Smooth muscle cell (in vitro differentiated cells): Measurements from ENCODE around the gene ZCCHC24. TPM values are rescaled to one million over a fixed set of nuclear protein-coding genes. Genes with fewer than 3 reads are reported as not detected.

Source experiments
- DNase-seq: peaks from one replicate; lab custom pipeline; 2025; ENCODE audit not compliant: unreplicated experiment; lab: John Stamatoyannopoulos, UW
- H2AFZ ChIP-seq: fragments of 200-600 bp; sonication (generic); 2 replicates; pipeline ENCODE4 v1.6.0; 2016; ENCODE audit warnings: antibody characterized with exemption, low read depth, mild to moderate bottlenecking
- H3F3A ChIP-seq: fragments of 200-600 bp; sonication (generic); 2 replicates; pipeline ENCODE4 v1.6.0; 2017; ENCODE audit warnings: antibody characterized with exemption, low read depth
- H3K27ac ChIP-seq: fragments of 200-600 bp; sonication (generic); 2 replicates; pipeline ENCODE4 v1.5.1; 2016; ENCODE audit warnings: low read depth, mild to moderate bottlenecking
- H3K27me3 ChIP-seq: fragments of 200-600 bp; sonication (generic); 2 replicates; pipeline ENCODE4 v1.6.1; 2016; ENCODE audit warnings: low read depth, mild to moderate bottlenecking
- H3K36me3 ChIP-seq: fragments of 200-600 bp; sonication (generic); 2 replicates; pipeline ENCODE4 v1.5.1; 2016; ENCODE audit warnings: low read depth
- H3K4me1 ChIP-seq: fragments of 200-600 bp; sonication (generic); 2 replicates; pipeline ENCODE4 v1.5.1; 2016; ENCODE audit warnings: low read depth
- H3K4me2 ChIP-seq: fragments of 200-600 bp; sonication (generic); 2 replicates; pipeline ENCODE4 v1.6.0; 2016; ENCODE audit warnings: mild to moderate bottlenecking
- H3K4me3 ChIP-seq: fragments of 200-600 bp; sonication (generic); 2 replicates; pipeline ENCODE4 v1.5.1; 2016; ENCODE audit warnings: mild to moderate bottlenecking
- H3K79me2 ChIP-seq: fragments of 200-600 bp; sonication (generic); 2 replicates; pipeline ENCODE4 v1.6.0; 2016; ENCODE audit warnings: low read depth, mild to moderate bottlenecking
- H3K9ac ChIP-seq: fragments of 200-600 bp; sonication (generic); 2 replicates; pipeline ENCODE4 v1.6.0; 2016; ENCODE audit warnings: low read depth
- H3K9me3 ChIP-seq: fragments of 200-600 bp; sonication (generic); replicated peaks from 2 replicates; pipeline ENCODE4 v1.5.1; 2016; ENCODE audit warnings: low read depth
- H4K20me1 ChIP-seq: fragments of 200-600 bp; sonication (generic); 2 replicates; pipeline ENCODE4 v1.6.0; 2016; ENCODE audit warnings: low read depth
- CTCF ChIP-seq: fragments of 200-600 bp; sonication (generic); IDR thresholded peaks from 2 replicates; pipeline ENCODE4 v1.5.1; 2017; ENCODE audit warnings: borderline replicate concordance, mild to moderate bottlenecking, antibody characterized with exemption; ENCODE audit not compliant: insufficient read depth, poor library complexity, severe bottlenecking
- WGBS: methylation state at CpG from one replicate; pipeline ENCODE4 v1.1.7; 2016; ENCODE audit warnings: low lambda C conversion rate; 5-methylcytosine and 5-hydroxymethylcytosine counted together
- polyA plus RNA-seq: library from polyadenylated mRNA; unstranded; fragments of >200 nt; fragmentation: Nextera tagmentation; extraction: Ambion mirVana; gene quantifications from 2 replicates; pipeline ENCODE4 v1.2.1, GENCODE V29; 2016
- total RNA-seq: library from RNA; depleted of rRNA; stranded (reverse); fragments of >200 nt; gene quantifications from 2 replicates; pipeline ENCODE4 v1.2.3, GENCODE V29; 2014

Gene ZCCHC24
- total and polyA plus RNA-seq, 2 experiments from 2014 or later, result 21.9 to 52.1 TPM

DNA sequence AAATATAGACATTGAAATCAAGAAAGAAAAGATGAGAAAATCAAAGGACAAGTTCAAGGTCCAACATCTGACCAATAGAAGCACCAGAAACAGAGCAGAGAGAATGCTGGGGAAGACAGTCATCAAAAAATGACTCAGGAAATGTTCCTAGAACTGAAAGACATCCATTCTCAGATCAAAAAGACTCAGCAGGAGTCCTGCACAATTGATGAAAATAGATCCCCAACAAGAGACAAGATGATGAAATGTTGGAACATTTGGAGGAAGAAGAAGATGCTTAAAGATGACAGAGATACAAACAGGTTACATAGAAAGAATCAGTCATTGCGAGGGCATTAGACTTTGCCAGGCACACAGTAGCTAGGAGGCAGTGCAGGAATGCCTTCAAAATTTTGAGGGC is 36.9 kb upstream of the ZCCHC24 start:
- no peak for DNase-seq
- WGBS, result 100% methylated on average over 1 of the region's 1 CpG

GRCh38 chr10:79479283-79479909 is 34.0 kb upstream of the ZCCHC24 start:
- Histone ChIP-seq H3K4me3 (no peak overlapping the region), H3K27ac (no peak overlapping the region), H4K20me1 (no peaks in the 10 kb centered on the region), H3K9ac (no peak overlapping the region), H3K36me3 (no peaks in the 10 kb centered on the region), H3K79me2 (no peaks in the 10 kb centered on the region), H2AFZ (no peak overlapping the region), H3K27me3 (no peaks in the 10 kb centered on the region), H3F3A (peaks cover 7% of the 10 kb centered on the region), H3K4me1 (peaks cover 16% of the 10 kb centered on the region), H3K4me2 (no peak overlapping the region), H3K9me3 (no peaks in the 10 kb centered on the region)
- no peak for DNase-seq
- TF ChIP-seq CTCF, result no peak
- WGBS, result 77% methylated on average over 3 of the region's 3 CpGs

More for the DNA sequence above, 36.9 kb upstream of the ZCCHC24 start:
- Histone ChIP-seq H3K4me2 (no peak overlapping the region), H3K27ac (no peak overlapping the region), H3K36me3 (no peaks in the 10 kb centered on the region), H3K4me3 (no peak overlapping the region), H3K9ac (no peak overlapping the region), H3K4me1 (peaks cover 16% of the 10 kb centered on the region), H3K27me3 (no peaks in the 10 kb centered on the region), H3K79me2 (no peaks in the 10 kb centered on the region), H2AFZ (no peak overlapping the region), H4K20me1 (no peaks in the 10 kb centered on the region), H3K9me3 (no peaks in the 10 kb centered on the region), H3F3A (peaks cover 10% of the 10 kb centered on the region)
- no peak for TF ChIP-seq CTCF

- Histone ChIP-seq H3K9me3 (no peaks in the 10 kb centered on the region), H3K4me2 (no peak overlapping the region), H3F3A (no peaks in the 10 kb centered on the region), H3K36me3 (no peaks in the 10 kb centered on the region), H3K4me1 (no peaks in the 10 kb centered on the region), H4K20me1 (no peaks in the 10 kb centered on the region), H3K9ac (no peak overlapping the region), H3K79me2 (no peaks in the 10 kb centered on the region), H3K27me3 (no peaks in the 10 kb centered on the region), H2AFZ (no peak overlapping the region), H3K4me3 (no peak overlapping the region), H3K27ac (no peak overlapping the region)
- no peak for TF ChIP-seq CTCF
- no peak for DNase-seq
- WGBS, result 82% methylated on average over 7 of the region's 7 CpGs
Observed at GRCh38 chr10:79477456-79477855, 32.0 kb upstream of the ZCCHC24 start.

- DNase-seq, result no peak
- H3K27me3 ChIP-seq, result no peaks in the 10 kb centered on the region
- no peak overlapping the region for H3K4me2 ChIP-seq
- no peaks in the 10 kb centered on the region for H3K36me3 ChIP-seq
- no peaks in the 10 kb centered on the region for H3K79me2 ChIP-seq
- H3K9ac ChIP-seq, result no peak overlapping the region
- no peaks in the 10 kb centered on the region for H3K4me1 ChIP-seq
- no peak overlapping the region for H2AFZ ChIP-seq
- no peak overlapping the region for H3K4me3 ChIP-seq
- no peak overlapping the region for H3K27ac ChIP-seq
- no peaks in the 10 kb centered on the region for H3F3A ChIP-seq
- TF ChIP-seq CTCF, result no peak
- H3K9me3 ChIP-seq, result no peaks in the 10 kb centered on the region
- no peaks in the 10 kb centered on the region for H4K20me1 ChIP-seq
Observed at GRCh38 chr10:79476645-79477044, 31.2 kb upstream of the ZCCHC24 start.
